IPS-15b (cell line): ENCODE data around the gene LMLN.
"Not testable (repeated sequence)": the region's sequence is repeated elsewhere in the genome, so short reads cannot be mapped to it uniquely, and the experiment has no call there.

Experiments used
- H3K27me3 ChIP-seq: one replicate; pipeline ENCODE4 v1.6.1; 2013; ENCODE audit warnings: low read length; ENCODE audit not compliant: control insufficient read depth, insufficient read depth
- H3K36me3 ChIP-seq: one replicate; pipeline ENCODE4 v1.6.1; 2013; ENCODE audit warnings: low read length; ENCODE audit not compliant: control insufficient read depth, insufficient read depth
- H3K4me1 ChIP-seq: one replicate; pipeline ENCODE4 v1.6.1; 2013; ENCODE audit warnings: mild to moderate bottlenecking, low read length; ENCODE audit not compliant: control insufficient read depth, insufficient read depth
- H3K4me3 ChIP-seq: one replicate; pipeline ENCODE4 v1.5.1; 2013; ENCODE audit warnings: low read depth, low read length
- H3K9ac ChIP-seq: one replicate; pipeline ENCODE4 v1.6.1; 2013; ENCODE audit warnings: low read depth, mild to moderate bottlenecking, low read length
- H3K9me3 ChIP-seq: one replicate; pipeline ENCODE4 v1.6.1; 2013; ENCODE audit warnings: mild to moderate bottlenecking, low read length; ENCODE audit not compliant: control insufficient read depth, insufficient read depth

Gene LMLN

DNA sequence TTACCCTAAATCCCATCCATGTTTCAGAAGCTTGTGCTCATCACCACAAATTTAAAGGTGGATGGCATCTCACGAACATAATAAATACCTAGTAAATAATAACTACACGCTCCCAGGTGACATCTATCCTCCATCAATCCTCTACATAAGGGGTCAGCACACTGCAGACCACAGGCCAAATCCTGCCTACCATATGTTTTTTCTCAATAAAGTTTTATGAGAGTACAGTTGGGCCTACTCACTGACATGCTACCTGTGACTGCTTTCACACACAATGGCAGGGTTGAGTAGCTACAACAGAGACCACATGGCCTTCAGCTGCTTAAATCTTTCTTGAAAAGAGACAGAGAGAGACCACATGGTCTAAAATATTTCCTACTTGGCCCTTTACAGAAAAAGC is 105.9 kb downstream of the LMLN start:
- no peaks in the 10 kb centered on the region for H3K4me1 ChIP-seq
- no peak overlapping the region for H3K4me3 ChIP-seq
- H3K36me3 ChIP-seq: no peaks in the 10 kb centered on the region
- H3K9me3 ChIP-seq: no peaks in the 10 kb centered on the region
- H3K27me3 ChIP-seq: peaks cover 2% of the 10 kb centered on the region
- H3K9ac ChIP-seq: no peak overlapping the region

DNA sequence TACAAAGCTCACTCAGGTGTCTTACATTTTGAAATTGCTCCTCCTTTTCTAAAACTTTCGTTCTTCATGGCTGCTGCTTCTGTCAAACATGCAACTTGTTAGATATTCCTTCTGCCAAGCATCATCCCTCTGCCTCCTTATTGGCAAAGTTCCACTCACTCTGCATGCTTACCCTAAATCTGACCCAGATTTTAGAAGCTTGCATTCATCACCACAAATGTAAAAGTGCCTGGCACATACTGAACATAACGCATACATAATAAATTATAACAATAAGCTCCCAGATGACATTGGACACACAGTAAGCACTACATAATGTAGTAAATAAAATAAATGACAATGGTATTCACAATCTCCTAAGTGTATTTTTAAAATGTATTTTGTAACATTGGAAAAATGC is 107.4 kb downstream of the LMLN start:
- H3K9me3 ChIP-seq: no peaks in the 10 kb centered on the region
- H3K27me3 ChIP-seq: no peaks in the 10 kb centered on the region
- H3K4me1 ChIP-seq: peaks cover 3% of the 10 kb centered on the region
- H3K4me3 ChIP-seq: no peak overlapping the region
- H3K9ac ChIP-seq: no peak overlapping the region
- H3K36me3 ChIP-seq: no peaks in the 10 kb centered on the region

DNA sequence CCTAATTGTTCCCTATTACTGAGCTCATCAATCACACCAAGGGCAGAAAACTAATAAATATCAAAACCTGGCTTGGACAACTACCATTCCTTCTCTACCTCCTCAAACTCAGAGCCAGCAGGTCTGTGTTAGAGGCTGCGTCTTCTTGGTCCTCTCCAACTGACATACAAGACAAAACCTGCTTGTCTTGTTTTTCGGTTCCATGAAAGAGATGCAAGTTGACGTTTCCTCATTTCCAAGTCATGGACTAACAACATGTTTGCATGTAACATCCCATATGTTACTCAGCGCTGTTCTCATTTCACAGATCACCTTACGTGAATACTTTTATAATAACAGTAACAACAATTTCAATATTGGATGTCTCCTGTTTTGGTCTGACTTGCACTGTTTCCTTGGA is 110.9 kb downstream of the LMLN start:
- peaks cover 13% of the 10 kb centered on the region for H3K27me3 ChIP-seq
- no peak overlapping the region for H3K4me3 ChIP-seq
- no peak overlapping the region for H3K9ac ChIP-seq
- no peaks in the 10 kb centered on the region for H3K9me3 ChIP-seq
- no peaks in the 10 kb centered on the region for H3K36me3 ChIP-seq
- H3K4me1 ChIP-seq: peaks cover 3% of the 10 kb centered on the region

DNA sequence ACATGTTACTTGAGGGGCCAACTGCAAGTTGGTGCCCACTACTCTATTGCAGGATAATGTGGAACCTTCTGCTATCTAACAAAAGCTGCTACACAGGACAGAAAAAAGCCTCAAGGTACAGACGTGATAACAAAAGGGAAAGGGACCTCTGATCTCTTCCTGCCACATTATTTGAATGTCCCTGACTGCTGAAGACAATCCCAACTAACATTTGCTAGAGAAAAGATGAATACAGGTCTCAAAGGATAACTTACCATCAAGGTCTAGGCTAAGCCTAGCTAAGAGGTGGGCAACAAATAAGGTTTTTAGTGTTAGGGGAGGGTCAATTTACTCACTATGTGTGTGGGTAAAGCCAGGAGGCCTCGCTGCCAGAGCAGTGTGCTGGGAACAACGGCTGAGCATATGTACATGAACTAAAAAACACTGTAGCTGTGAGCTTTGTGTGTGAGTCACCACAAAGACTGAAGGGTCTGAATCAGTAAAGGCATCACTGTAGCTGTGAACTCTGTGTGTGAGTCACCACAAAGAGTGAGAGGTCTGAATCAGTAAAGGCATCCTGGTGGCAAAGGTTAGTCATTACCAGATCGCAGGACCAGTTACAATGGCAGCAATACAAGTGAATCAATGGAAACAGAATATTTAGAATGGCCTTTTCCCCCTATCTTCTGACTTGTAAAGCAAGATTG is 111.7 kb downstream of the LMLN start:
- peaks cover 18% of the 10 kb centered on the region for H3K27me3 ChIP-seq
- H3K9ac ChIP-seq: no peak overlapping the region
- H3K4me1 ChIP-seq: peaks cover 3% of the 10 kb centered on the region
- no peaks in the 10 kb centered on the region for H3K9me3 ChIP-seq
- no peak overlapping the region for H3K4me3 ChIP-seq
- no peaks in the 10 kb centered on the region for H3K36me3 ChIP-seq

DNA sequence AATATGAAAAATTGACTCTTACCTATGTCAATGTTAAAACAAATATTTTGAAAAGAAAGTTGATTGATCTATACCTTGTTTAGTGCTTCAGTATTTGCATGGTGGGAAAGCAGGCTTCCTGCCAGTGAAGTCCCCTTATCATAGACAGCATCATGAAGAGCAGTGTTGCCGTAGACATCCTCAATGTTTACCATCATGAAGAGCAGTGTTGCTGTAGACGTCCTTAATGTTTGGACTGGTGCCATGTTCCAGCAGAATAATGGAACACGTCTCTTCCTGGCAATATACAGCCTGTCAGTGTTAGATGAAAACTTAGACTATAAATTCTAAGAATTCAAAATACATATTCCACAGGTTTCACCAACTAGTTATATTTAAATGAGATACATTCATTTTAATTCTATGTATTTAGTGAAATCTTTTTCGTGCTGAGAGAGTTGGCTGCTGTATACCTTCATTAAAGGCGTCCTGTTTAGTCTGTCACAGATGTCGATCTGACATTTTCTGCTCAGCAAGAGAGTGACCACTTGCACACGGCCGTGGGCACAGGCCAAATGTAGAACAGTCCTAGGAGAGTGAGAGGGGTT is 116.8 kb downstream of the LMLN start:
- no peak overlapping the region for H3K9ac ChIP-seq
- H3K36me3 ChIP-seq: no peaks in the 10 kb centered on the region
- peaks cover under 1% of the 10 kb centered on the region for H3K4me1 ChIP-seq
- peaks cover 51% of the 10 kb centered on the region for H3K27me3 ChIP-seq
- no peak overlapping the region for H3K4me3 ChIP-seq
- H3K9me3 ChIP-seq: no peaks in the 10 kb centered on the region

DNA sequence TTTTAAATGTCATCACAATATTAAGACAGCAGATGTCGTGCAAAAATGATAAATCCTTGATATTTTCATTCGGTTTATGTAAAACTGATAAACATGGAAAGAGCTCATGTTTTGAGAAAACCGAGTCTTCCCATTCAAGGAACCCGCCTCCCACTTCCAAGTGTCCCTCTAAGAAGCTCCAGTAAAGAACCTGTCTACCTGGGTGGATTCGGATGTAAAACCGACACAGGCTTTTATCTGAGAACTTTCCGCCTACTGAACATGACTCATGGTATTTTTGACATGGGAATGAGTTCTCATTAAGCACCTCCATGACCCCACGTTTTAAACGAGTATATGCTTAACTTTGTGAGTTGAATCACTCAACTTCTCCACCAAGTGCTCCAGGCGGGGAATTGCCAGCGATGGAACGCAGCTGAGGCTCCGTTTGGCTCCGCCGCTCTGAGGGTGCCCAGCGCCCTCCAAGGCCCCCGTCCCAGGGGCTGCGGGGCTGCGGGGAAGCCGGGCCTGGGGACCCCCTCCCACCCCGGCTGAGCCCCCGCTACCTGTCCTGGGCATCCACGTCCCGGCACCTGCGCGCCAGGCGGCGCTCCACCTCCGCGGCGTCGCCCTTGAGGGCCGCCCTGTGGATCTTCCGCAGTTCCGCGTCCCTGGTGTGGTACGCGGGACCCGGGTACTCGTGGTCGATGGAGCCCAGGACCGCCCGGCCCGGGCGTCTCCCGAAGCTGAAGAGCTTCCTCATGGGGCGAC is 119.9 kb downstream of the LMLN start:
- H3K9me3 ChIP-seq: no peaks in the 10 kb centered on the region
- no peak overlapping the region for H3K9ac ChIP-seq
- peak overlapping the region; percentile 59 for H3K4me3 ChIP-seq
- H3K4me1 ChIP-seq: no peaks in the 10 kb centered on the region
- H3K36me3 ChIP-seq: no peaks in the 10 kb centered on the region
- peaks cover 69% of the 10 kb centered on the region for H3K27me3 ChIP-seq

DNA sequence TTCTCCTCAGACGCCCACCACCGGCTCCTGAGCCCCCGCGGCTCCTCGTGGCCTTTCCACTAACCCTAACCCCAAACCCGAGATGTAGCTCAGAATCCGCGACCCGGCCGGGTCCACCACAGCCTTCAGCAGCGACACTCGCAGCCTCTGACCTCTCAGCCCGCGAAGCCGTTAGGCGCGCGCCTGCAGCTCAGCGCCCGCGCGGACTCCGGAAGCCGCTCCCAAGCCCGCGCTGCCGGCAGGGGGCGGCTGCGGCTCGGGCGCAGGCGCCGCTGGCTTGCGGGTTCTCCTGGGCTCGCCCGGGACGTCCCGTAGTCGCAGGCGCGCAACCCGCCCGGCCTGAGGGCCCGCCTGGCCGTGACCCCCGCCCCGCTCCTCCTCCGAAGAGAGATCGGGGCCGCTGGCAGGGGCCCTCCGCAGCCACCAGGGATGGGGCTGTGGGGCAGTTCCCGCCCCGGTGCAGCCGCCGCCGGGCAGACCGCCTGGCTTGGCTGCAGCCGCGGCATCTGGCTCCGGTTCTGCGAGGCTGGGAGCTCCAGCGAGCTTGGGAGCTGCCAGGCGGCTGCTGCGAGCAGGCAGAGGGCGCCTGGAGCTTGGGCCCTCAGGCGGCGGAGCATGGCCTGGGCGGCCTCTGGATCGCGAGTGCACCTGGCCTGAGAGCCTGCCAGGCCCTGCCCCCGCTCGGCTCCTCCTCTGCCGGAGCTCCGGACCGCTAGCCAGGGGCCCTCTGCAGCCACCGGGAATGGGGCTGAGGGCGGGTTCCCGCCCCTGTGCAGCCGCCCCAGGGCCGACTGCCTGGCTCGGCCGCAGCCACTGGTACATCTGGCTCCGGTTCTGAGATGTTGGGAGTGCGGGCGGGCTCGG is 120.7 kb downstream of the LMLN start:
- Histone ChIP-seq H3K4me3 (peak overlapping the region; percentile 59), H3K27me3 (peaks cover 69% of the 10 kb centered on the region), H3K4me1 (no peaks in the 10 kb centered on the region), H3K36me3 (no peaks in the 10 kb centered on the region), H3K9ac (no peak overlapping the region), H3K9me3 (no peaks in the 10 kb centered on the region)

DNA sequence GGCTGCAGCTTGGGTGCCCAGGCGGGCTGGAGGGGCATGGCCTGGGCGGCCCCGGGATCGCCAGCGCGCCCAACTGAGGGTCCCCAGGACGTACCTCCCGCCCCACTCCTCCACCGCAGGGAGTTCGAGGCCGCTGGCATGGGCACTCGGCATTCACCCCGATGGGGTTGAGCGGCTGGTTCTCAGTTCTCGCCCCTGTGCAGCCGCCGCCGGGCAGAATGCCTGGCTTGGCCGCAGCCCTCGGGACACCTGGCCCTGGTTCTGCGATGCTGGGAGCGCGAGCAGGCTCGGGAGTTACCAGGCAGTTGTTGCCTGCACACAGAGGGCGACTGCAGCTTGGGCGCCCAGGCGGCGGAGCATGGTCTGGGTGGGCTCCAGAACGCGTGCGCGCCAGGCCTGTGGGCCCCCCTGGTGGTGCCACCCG is 121.4 kb downstream of the LMLN start:
- Histone ChIP-seq H3K27me3 (peaks cover 71% of the 10 kb centered on the region), H3K9ac (no peak overlapping the region), H3K4me3 (peak overlapping the region; percentile 59), H3K36me3 (no peaks in the 10 kb centered on the region), H3K9me3 (no peaks in the 10 kb centered on the region), H3K4me1 (no peaks in the 10 kb centered on the region)

DNA sequence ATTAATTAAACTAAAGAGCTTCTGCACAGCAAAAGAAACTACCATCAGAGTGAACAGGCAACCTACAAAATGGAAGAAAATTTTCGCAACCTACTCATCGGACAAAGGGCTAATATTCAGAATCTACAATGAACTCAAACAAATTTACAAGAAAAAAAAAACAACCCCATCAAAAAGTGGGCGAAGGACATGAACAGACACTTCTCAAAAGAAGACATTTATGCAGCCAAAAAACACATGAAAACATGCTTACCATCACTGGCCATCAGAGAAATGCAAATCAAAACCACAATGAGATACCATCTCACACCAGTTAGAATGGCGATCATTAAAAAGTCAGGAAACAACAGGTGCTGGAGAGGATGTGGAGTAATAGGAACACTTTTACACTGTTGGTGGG is 122.2 kb downstream of the LMLN start:
- not testable (repeated sequence) for H3K9me3 ChIP-seq, H3K36me3 ChIP-seq, H3K4me1 ChIP-seq, H3K9ac ChIP-seq, H3K4me3 ChIP-seq
- H3K27me3 ChIP-seq: peaks cover 70% of the 10 kb centered on the region

DNA sequence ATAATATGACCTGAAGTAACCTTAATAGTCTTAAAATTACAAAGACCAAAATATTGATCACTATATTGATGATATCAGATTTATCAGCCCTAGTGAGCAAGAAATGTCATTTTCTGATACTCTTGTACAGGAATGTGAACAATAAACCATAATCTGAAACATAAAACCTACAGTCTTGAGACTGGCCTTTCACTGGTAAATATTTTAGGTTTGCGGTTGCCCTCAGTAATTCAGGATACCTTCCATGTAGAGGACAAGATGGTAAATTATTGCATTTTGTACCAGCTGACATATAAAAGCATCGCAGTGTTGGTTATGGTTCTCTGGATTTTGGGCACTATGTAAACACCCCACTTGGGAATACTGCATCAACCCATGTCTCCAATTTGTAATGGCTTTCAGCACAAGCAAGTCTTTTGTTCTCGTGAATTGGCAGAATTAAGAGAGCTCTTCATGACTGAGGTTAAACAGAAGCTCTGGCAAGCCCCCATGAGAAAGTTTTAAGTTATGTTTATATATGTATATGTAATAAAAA is 128.5 kb downstream of the LMLN start:
- Histone ChIP-seq H3K4me3 (no peak overlapping the region), H3K4me1 (no peaks in the 10 kb centered on the region), H3K36me3 (no peaks in the 10 kb centered on the region), H3K9me3 (no peaks in the 10 kb centered on the region), H3K27me3 (peaks cover 52% of the 10 kb centered on the region), H3K9ac (no peak overlapping the region)

DNA sequence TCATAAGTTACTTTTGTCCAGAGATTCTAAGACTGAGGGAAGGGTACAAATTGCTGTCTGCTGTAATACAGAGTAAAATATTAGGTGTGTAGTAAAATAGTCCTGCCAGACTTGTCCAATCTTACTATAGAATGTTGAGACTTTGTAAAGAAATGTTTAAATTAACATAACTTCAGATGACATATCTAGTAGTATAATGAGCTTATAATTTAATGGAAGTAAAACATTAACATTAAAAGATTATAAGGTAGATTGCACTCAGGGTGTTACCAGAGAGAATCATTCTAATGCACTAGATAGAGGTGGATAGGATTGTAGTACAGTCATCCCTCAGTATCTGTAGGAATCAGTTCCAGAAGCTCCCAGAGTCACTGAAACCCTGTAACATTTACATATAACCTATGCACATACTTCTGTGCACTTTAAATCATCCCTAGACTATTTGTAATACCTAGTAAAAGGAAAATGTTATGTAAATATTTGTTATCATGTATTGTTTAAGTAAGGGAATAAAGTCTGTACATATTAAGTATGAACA is 130.8 kb downstream of the LMLN start:
- Histone ChIP-seq H3K4me3 (no peak overlapping the region), H3K9me3 (no peaks in the 10 kb centered on the region), H3K27me3 (peaks cover 34% of the 10 kb centered on the region), H3K9ac (no peak overlapping the region), H3K4me1 (no peaks in the 10 kb centered on the region), H3K36me3 (no peaks in the 10 kb centered on the region)
